HG02759 (cell line): ENCODE results near the gene MAGEA9.
"Not testable (repeated sequence)": the region's sequence is repeated elsewhere in the genome, so short reads cannot be mapped to it uniquely, and the experiment has no call there.

Experiments
- ATAC-seq: cut with Tn5 transposase; IDR thresholded peaks from one replicate; pipeline ENCODE4 v1.9.1; 2021; ENCODE audit warnings: mild to moderate bottlenecking, moderate library complexity; ENCODE audit not compliant: unreplicated experiment

Gene MAGEA9, protein sequence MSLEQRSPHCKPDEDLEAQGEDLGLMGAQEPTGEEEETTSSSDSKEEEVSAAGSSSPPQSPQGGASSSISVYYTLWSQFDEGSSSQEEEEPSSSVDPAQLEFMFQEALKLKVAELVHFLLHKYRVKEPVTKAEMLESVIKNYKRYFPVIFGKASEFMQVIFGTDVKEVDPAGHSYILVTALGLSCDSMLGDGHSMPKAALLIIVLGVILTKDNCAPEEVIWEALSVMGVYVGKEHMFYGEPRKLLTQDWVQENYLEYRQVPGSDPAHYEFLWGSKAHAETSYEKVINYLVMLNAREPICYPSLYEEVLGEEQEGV

DNA sequence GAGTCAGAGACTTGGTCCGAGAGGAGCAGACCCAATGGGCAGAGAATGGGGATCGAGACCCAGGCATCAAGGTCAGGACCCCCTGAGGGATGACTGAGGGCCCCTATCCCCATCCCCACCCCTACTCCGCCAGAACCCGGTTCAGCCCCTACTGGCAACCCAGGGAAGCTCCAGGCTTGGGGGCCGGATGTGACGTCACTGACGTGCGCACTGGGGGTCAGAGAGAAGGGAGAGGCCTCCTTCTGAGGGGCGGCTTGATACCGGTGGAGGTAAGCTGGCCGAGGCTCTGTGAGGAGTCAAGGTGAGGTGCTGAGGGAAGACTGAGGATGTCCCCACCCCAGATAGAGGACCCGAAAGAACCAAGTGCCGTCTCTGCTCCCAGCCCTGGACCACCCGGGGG lies at the start of gene MAGEA9:
MAGEA9 (plus strand) TSS at position 204 of the 400 bp plus-strand sequence. CDS start 4,281 bp downstream, outside the sequence.
- not testable (repeated sequence) for ATAC-seq

DNA sequence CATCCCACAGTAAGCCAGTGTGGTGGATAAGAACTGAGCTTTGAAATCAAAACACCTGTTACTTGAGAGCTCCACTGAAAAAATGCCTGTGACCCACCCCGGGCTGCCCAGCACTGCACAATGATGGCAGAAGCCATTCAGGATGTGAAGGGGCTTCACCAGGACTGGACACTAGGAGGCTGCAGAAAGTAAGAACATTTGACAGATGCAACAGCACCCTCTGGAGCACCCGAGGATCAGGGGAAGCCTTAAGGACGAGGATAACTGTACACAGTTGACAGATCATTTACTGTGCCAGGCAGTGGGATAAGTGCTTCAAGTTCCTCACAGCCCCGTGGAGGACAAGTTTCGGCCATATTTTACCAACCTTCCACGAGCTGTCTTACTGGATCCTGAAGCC lies 39.5 kb upstream of the MAGEA9 start:
- not testable (repeated sequence) for ATAC-seq

- not testable (repeated sequence) for ATAC-seq
Observed at GRCh38 chrX:149746390-149747007, 35.2 kb upstream of the MAGEA9 start.

- no peak for ATAC-seq
Observed at GRCh38 chrX:149757206-149758067, 24.3 kb upstream of the MAGEA9 start.

- ATAC-seq: no peak
Observed at GRCh38 chrX:149758068-149758714, 23.5 kb upstream of the MAGEA9 start.

- not testable (repeated sequence) for ATAC-seq
Observed at GRCh38 chrX:149758715-149759078, 23.0 kb upstream of the MAGEA9 start.

GRCh38 chrX:149759824-149760223 lies 21.9 kb upstream of the MAGEA9 start:
- ATAC-seq: no peak

DNA sequence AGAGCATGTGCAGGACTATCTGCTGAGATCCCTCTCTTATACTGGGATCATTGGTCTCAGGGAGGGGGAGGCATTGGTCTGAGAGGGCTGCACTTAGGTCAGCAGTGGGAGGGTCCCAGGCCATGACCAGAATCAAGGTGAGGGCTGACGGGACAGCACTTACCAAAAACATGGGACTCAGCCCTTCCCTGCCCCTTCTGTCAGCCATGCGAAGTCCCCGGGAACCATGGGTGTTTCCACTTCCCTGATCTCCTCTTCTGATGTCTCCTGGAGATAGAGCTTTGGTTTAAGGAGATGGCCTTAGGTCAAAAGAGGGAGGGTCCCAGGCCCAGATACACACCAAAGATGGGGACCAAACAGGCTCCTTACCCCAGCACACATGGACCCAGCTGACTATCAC lies 20.8 kb upstream of the MAGEA9 start:
- ATAC-seq: no peak

DNA sequence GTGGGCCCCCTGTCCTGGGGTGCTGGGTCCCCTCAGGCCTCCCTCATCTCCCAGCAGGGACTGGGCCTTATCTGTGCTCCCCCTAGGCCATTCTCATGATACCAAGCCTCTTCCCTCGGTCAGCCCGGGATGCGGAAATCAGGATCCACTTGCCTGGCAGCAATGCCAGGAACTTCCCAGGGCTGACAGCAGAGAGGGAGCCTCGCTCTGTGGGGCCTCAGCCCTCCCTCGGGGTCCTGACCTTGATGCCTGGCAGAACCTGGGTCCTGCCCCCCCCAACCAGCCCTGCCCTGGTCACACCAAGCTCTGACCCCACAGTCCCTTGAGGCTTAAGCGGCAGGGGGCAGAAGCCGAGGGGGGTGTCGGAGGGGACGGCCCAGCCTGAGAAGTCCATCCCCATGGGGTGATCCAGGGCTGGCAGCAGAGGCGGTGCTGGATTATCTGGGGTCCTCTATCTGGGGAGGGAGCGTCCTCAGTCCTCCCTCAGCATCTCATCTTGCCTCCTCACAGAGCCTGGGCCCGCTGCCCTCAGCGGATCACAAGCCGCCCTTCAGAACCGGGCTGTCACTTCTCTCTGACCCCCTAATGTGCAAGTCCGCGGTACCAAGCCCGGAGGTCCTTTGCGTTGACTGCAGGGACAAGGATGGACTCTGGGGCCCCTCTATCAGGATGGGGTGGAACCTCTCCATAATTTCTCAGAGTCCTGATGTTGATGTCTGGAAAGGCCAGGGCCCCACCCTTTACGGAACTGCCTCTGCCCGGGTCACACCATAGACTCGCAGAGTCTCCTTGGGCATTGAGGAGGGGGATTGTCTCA lies 19.7 kb upstream of the MAGEA9 start:
- ATAC-seq: not testable (repeated sequence)

DNA sequence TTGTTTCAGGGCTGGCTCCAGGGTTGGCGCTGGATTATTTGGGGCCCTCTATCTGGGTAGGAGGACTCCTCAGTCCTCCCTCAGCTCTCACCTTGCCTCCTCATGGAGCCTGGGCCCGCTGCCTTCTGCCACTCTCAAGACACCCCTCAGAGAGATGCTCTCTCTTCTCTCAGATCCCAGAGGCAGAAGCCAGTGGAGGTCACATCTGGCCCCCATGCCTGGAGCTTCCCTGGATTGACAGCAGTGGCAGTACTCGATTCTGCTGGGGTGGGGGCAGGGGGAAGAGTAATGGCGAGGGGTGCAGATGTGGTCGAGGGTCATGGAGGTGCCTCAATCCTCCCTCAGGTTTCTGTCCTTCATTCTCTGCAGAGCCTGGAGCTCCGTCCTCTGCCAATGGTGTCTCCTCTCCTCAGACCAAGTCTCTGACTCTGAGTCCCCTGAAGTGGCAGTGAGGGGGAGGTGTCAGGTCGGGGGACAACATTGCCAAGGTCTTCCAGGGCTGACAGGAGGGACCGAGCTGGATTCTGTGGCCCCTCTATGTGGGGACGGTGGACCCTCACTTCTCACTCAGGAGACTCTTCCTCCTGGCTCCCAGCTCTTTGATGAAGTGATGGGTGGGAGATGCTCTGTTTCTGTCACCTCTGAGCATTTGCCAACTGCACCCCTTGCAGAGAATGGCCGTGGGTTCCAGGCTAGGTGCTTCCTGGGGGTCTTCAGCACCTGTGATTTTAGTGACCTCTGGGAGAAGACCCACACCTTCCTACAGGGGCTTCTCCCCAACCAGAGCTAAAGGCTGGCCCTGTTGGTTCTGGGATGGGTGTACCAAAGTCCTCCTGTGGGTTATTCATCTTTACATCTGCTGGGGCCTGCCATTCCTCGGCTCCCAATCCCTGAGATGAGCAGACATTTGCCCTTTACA lies 18.8 kb upstream of the MAGEA9 start:
- ATAC-seq: no peak

DNA sequence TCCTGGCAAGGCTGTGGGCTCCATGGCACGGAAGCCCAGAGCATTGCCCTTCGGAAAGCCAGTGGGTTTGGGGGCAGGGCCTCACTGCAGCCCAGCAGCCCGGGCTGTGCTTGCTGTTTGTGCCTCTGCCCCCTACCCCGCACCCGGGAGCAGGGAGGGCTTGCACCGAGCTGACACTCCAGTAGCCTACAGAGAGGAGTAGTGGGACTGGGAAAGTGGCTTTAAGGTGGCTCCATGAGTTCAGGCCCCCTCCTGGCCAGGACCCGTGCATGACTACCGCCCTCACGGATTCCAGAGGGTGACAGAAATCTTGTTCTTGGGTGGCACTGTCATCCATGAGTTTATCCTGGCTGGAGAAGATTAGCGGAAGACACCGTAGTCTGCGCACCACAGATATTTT lies 11.4 kb upstream of the MAGEA9 start:
- not testable (repeated sequence) for ATAC-seq

- not testable (repeated sequence) for ATAC-seq
Observed at GRCh38 chrX:149773026-149773425, 8.7 kb upstream of the MAGEA9 start.

DNA sequence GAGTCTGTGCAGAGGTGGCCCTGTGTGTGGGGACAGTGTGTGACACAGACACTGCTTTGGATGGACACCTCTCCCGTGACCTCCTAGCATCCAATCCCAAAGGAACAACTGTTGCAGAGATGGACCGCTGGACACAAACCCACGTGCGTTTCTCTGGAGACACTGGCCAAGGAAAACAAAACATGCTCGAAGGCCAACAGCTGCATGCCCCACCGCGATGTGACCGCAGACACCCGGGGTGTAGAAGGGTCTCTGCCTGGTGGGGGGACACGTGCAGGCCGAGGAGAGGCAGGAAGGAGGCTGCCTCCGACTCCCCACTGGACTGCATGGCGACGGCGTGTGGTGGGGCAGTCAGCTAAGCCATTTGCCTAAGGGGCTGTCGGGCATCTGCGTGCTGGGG lies 8.0 kb upstream of the MAGEA9 start, which contains the start of gene HSFX1:
HSFX1 (plus strand) TSS at position 301 of the 400 bp plus-strand sequence. CDS start 614 bp downstream, outside the sequence.
- ATAC-seq: not testable (repeated sequence)

DNA sequence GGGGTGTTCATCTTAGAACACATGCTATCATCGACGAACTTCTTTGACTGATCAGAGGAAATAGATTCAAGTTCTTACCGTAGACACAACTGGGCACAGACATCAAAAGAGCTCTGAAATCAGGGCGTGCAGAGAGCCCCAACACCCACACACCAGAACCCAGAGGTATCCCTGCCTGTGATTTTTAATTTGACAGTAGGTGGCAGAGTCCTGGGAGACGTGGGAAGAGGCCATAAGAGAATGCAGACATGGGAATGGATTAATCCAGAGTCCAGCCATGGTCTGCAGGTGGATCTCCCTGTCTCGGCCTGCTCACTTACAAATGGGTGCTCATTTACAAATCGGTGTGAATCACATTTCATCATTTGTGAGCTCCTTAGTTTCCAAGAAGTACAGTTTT lies 3.7 kb upstream of the MAGEA9 start:
- ATAC-seq: not testable (repeated sequence)

- peak; percentile 99 for ATAC-seq
Observed at GRCh38 chrX:149795531-149795930, 13.8 kb downstream of the MAGEA9 start.

DNA sequence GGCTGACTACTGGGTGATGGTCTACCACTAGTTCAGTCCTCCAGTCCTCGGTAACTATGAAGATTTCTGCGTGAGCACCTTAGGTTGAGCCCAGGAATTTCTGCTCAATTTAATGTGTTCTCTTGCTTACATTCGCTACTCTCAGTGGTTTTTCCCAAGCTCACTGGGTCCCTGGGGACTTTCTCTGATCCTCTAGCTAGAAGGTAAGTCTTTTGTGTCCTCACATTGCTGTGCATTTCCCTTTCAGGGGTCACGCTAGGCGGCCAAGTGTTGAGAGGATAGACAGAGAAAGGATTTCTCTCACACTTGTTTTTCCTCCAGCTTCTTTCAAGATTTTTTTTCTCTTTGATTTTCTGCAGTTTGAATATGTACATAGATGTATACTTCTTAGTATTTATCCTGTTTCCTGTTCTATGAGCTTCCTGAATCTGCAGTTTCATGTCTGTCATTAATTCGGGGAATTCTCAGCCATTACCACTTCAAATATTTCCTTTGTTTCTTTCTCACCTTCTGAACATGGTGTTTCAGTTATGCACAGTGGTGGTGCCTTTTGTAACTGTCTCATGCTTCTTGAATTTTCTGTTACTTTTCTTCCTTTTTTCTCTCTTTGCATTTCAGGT lies 17.5 kb downstream of the MAGEA9 start:
- ATAC-seq: no peak

GRCh38 chrX:149799938-149800337 lies 18.2 kb downstream of the MAGEA9 start:
- no peak for ATAC-seq

DNA sequence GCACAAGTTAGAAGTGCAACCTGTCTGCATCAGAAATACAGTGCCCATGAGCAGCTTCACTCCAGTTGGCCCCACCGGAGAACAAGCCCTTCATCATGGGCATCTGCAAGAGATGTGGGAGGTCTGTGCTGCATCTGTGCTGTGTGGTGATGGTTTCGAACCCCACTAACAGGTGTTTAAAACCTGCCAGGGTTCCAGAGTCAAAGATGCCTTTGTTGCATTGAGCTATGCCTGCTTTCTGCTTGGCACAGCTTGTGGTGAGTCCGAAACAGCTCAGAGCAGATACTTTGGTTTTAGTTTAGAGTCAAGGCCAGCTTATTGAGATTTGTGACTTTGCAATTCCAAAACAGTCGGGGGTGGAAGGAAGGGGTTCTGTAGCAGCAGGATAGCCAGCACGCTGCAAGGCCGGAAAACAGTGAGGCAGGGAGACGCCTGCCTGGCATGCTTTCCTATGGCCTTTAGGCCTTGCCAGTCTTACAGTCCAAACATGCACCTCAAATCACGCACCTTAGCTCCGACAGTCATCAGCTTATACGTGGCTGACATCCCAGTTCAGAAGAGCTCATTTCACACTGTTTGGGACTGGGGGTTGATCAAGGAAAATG lies 21.8 kb downstream of the MAGEA9 start:
- no peak for ATAC-seq
